Fibroblast of the aortic adventitia (primary cell): ENCODE results near the gene RABGAP1L. TPM values are rescaled to one million over a fixed set of nuclear protein-coding genes. Genes with fewer than 3 reads are reported as not detected.

Experiments used
- DNase-seq: peaks from one replicate; pipeline ENCODE4 v3.0.0-alpha.2; 2010; ENCODE audit warnings: low read depth
- H3K4me3 ChIP-seq: 2 replicates; pipeline ENCODE4 v1.5.1; 2011; ENCODE audit warnings: low read depth, mild to moderate bottlenecking, control low read depth, low read length, moderate library complexity
- total RNA-seq: library from RNA; depleted of rRNA; stranded (reverse); fragments of >200 nt; gene quantifications from 2 replicates; pipeline ENCODE4 v1.2.3, GENCODE V29; 2012; ENCODE audit warnings: low replicate concordance
- TF ChIP-seq, protein P1 (sequence below): IDR thresholded peaks from 2 replicates; pipeline ENCODE4 v1.5.1; 2011; ENCODE audit warnings: mild to moderate bottlenecking, low read length, control low read depth, inconsistent platforms; ENCODE audit not compliant: insufficient read depth

The RABGAP1L gene
- total RNA-seq, 1 donor = 39.9 TPM

DNA sequence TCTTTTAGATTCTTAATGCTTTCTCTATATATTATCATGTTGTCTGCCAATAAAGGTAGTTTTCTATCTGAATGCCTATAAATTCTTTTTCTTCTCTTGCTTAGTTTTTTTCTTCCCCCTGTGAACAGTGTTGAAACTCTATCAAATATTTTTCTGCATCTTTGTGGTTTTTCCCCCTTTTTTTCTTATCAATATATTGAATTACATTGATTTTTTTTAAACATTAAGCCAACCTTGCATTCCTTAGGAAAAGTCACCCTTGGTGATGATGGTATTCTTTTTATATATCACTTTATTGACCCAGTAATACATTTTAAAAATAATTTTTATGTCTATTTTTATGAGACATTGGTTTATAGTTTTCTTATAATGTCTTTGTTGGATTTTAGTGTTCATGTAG, 131.7 kb downstream of the RABGAP1L start:
- DNase-seq = no peak
- H3K4me3 ChIP-seq = no peak overlapping the region
- TF ChIP-seq, protein P1, sequence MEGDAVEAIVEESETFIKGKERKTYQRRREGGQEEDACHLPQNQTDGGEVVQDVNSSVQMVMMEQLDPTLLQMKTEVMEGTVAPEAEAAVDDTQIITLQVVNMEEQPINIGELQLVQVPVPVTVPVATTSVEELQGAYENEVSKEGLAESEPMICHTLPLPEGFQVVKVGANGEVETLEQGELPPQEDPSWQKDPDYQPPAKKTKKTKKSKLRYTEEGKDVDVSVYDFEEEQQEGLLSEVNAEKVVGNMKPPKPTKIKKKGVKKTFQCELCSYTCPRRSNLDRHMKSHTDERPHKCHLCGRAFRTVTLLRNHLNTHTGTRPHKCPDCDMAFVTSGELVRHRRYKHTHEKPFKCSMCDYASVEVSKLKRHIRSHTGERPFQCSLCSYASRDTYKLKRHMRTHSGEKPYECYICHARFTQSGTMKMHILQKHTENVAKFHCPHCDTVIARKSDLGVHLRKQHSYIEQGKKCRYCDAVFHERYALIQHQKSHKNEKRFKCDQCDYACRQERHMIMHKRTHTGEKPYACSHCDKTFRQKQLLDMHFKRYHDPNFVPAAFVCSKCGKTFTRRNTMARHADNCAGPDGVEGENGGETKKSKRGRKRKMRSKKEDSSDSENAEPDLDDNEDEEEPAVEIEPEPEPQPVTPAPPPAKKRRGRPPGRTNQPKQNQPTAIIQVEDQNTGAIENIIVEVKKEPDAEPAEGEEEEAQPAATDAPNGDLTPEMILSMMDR = no peak

DNA sequence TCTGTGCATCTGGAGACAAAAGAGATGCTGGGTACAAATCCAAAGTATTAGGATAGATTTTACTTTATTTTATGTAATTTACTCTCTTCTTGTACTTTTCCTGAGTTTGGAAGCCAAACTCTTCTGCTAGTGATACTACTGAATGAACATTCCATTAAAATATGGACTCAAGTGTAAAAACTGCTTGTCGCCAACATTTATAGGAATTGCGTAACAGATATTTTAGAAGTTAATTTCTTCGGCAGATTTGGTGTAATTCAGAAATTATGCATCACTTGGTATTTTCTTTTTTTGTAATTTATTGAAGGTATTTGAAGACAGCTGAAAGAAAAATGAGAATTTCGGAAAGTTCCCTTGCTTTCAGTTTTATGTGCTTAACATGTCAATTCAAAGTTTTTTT, 137.0 kb downstream of the RABGAP1L start:
- TF ChIP-seq, protein P1 = no peak
- H3K4me3 ChIP-seq = no peak overlapping the region
- DNase-seq = no peak

DNA sequence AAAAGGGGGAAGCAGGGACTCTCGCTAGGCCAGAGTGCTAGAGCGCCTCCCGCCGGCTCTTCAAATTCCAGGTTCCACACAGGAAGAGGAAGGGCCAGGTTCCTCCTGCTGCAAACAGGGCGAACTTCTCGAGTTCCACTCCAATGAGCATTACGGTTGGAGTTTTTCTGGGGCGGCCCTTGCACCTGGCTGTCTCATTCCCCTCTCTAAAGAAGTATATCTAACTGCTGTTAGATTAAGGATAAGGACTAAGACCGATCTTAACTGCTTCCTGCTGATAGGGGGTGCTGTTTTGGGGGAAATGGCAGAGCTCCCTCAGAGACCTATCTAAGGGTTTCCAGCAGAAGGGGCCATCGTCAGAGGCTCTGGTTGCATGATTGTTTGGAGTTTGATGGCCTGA, 138.0 kb downstream of the RABGAP1L start:
- TF ChIP-seq, protein P1 = no peak
- no peak for DNase-seq
- H3K4me3 ChIP-seq = no peak overlapping the region

- TF ChIP-seq, protein P1 = no peak
- no peak for DNase-seq
- H3K4me3 ChIP-seq = no peak overlapping the region
These were observed 142.2 kb downstream of the RABGAP1L start for GRCh38 chr1:174301295-174302077.

DNA sequence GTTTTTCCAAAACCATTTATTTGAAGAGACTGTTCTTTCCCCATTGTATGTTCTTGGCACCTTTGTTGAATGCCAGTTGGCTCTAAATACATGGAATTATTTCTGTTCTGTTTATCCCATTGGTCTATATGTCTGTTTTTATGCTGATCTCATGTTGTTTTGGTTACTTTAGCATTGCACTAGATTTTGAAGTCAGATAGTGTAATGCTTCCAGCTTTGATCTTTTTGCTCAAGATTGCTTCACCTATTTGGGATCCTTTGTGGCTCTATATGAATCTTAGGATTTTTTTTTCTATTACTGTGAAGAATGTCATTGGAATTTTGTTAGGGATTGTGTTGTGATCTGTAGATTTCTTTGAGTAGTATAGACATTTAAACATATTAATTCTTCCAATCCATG, 149.3 kb downstream of the RABGAP1L start:
- no peak for DNase-seq
- no peak overlapping the region for H3K4me3 ChIP-seq
- TF ChIP-seq, protein P1 = no peak

DNA sequence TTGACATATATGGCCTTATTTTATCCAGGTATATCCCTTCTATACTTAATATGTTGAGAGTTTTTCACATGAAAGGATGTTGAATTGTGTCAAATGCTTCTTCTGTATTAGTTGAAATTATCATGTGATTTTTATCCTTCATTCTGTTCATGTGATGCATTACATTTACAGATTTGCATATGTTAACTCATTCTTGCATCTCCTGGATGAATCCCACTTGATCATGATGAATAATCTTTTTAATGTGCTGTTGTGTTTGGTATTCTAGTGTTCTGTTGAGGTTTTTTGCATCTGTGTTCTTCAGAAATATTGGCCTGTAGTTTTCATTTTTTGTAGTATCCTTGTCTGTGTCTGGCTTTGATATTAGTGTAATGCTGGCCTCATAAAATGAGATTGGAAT, 150.2 kb downstream of the RABGAP1L start:
- DNase-seq = no peak
- H3K4me3 ChIP-seq = no peak overlapping the region
- TF ChIP-seq, protein P1 = no peak

GRCh38 chr1:174314433-174314832, 155.1 kb downstream of the RABGAP1L start:
- TF ChIP-seq, protein P1 = no peak
- no peak overlapping the region for H3K4me3 ChIP-seq
- no peak for DNase-seq
